Stimulated activated naive B cell treated with anti-CD40 and anti-IgM and Interleukin-4, amounts not matched to agents 10 μg/mL and 1 μg/mL and 100 μg/mL, for 72 hours (primary cell): ENCODE results near the gene SLC35F3.
"Not testable (repeated sequence)": the region's sequence is repeated elsewhere in the genome, so short reads cannot be mapped to it uniquely, and the experiment has no call there.

Experiments used
- ATAC-seq, 2 donors: fragments of 150-1000 bp; cut with Tn5 transposase; replicated peaks; 2 replicates each; pipeline ENCODE4 v1.10.0; 2021; ENCODE audit warnings: moderate library complexity in 1 of 2
- DNase-seq: peaks from one replicate; pipeline ENCODE4 v3.0.0; 2021
- H3K27ac Mint-ChIP-seq: one replicate; pipeline ENCODE4 v1.8.0; 2022; ENCODE audit warnings: mild to moderate bottlenecking, mixed read lengths
- H3K27me3 Mint-ChIP-seq, 2 donors: one replicate each; pipeline ENCODE4 v1.8.0; 2022; ENCODE audit warnings: mixed read lengths in 2 of 2
- H3K36me3 Mint-ChIP-seq, 2 donors: one replicate each; pipeline ENCODE4 v1.8.0; 2022; ENCODE audit warnings: mixed read lengths in 2 of 2, mild to moderate bottlenecking in 1 of 2
- H3K4me1 Mint-ChIP-seq, 2 donors: one replicate each; pipeline ENCODE4 v1.8.0; 2022; ENCODE audit warnings: mixed read lengths in 2 of 2, mild to moderate bottlenecking in 1 of 2
- H3K4me3 Mint-ChIP-seq, 2 donors: one replicate each; pipeline ENCODE4 v1.8.0; 2022; ENCODE audit warnings: mild to moderate bottlenecking in 2 of 2, mixed read lengths in 2 of 2, moderate library complexity in 1 of 2
- H3K9me3 Mint-ChIP-seq, 2 donors: one replicate each; pipeline ENCODE4 v1.8.0; 2022; ENCODE audit warnings: mixed read lengths in 2 of 2, mild to moderate bottlenecking in 1 of 2

The SLC35F3 gene

GRCh38 chr1:234176000-234176399, 271.5 kb downstream of the SLC35F3 start:
- DNase-seq (no peak), ATAC-seq (no peak)
- Mint-ChIP-seq H3K4me1 (peaks cover 0 to 4% of the 10 kb centered on the region in 2 donors), H3K4me3 (no peak overlapping the region), H3K27me3 (peaks cover 6 to 11% of the 10 kb centered on the region in 2 donors), H3K9me3 (peaks cover 8 to 10% of the 10 kb centered on the region in 2 donors), H3K36me3 (peaks cover 0 to 2% of the 10 kb centered on the region in 2 donors), H3K27ac (no peak overlapping the region)

DNA sequence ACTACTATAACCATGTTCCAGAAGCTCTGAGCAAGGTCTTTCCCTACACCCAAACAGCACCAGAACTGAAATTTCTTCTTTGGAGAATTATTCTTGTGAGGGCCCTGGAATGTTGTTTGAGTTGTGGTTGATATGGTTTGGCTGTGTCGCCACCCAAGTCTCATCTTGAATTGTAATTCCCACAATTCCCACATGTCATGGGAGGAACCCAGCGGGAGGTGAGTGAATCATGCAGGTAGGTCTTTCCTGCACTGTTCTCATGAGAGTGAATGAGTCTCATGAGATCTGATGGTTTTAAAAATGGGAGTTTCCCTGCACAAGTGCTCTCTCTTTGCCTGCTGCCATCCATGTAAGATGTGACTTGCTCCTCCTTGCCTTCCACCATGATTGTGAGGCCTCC, 272.4 kb downstream of the SLC35F3 start:
- ATAC-seq, H3K27ac Mint-ChIP-seq, H3K36me3 Mint-ChIP-seq, DNase-seq, H3K4me3 Mint-ChIP-seq, H3K4me1 Mint-ChIP-seq: not testable (repeated sequence)
- Mint-ChIP-seq H3K27me3 (peaks cover 9 to 19% of the 10 kb centered on the region in 2 donors), H3K9me3 (peaks cover 8 to 10% of the 10 kb centered on the region in 2 donors)

DNA sequence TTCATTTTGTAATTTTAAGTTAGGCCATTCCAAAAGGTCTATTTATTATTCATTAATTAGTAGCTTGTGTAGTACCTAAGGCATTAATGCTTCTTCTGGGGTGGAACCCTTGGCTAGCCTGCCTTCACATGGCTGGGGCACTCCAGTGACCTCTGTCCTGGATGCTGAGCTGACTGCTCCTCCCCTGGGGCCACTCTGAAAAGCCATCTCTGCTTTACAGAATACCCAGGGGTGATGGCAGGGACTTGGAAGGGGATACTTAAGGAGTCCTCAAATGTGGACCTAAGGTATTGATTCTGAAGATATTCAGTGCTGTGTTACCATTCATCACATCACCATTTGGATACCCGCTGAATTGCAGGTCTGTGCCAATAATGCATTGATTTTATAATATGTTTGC, 281.0 kb downstream of the SLC35F3 start:
- no peak overlapping the region for H3K4me3 Mint-ChIP-seq
- no peaks in the 10 kb centered on the region for H3K36me3 Mint-ChIP-seq
- peaks cover 33 to 40% of the 10 kb centered on the region in 2 donors for H3K27me3 Mint-ChIP-seq

GRCh38 chr1:234186037-234186688, 281.7 kb downstream of the SLC35F3 start:
- H3K36me3 Mint-ChIP-seq: no peaks in the 10 kb centered on the region
- H3K4me3 Mint-ChIP-seq: no peak overlapping the region
- ATAC-seq: no peak
- H3K27me3 Mint-ChIP-seq: peaks cover 33 to 40% of the 10 kb centered on the region in 2 donors
- peaks cover 5% of the 10 kb centered on the region in 2 donors for H3K4me1 Mint-ChIP-seq
- no peak overlapping the region for H3K27ac Mint-ChIP-seq
- DNase-seq: no peak
- peaks cover under 1 to 4% of the 10 kb centered on the region in 2 donors for H3K9me3 Mint-ChIP-seq

More for the DNA sequence above, 281.0 kb downstream of the SLC35F3 start:
- no peak for ATAC-seq
- no peak overlapping the region for H3K27ac Mint-ChIP-seq
- H3K9me3 Mint-ChIP-seq: peaks cover 0 to 2% of the 10 kb centered on the region in 2 donors
- no peak for DNase-seq
- H3K4me1 Mint-ChIP-seq: peaks cover 5% of the 10 kb centered on the region in 2 donors

DNA sequence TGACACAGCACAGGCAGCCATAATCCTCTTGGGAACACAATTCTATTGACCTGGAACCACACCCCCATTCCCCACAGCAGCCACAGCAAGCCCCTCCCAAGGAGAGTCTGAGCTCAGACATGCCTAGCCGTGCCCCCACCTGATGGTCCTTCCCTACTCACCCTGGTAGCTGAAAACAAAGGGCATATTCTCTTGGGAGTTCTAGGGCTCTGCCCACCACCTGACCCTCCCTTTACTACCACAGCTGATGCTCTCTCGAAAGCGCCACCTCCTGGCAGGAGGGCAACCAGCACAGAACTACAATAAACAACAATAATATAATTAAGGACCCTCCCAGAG, 283.9 kb downstream of the SLC35F3 start:
- Mint-ChIP-seq H3K4me3 (no peak overlapping the region), H3K4me1 (peaks cover 5% of the 10 kb centered on the region in 2 donors), H3K27ac (no peak overlapping the region), H3K9me3 (peaks cover 11 to 13% of the 10 kb centered on the region in 2 donors), H3K27me3 (peaks cover 42% of the 10 kb centered on the region in 2 donors), H3K36me3 (no peaks in the 10 kb centered on the region)
- ATAC-seq (peak; percentile 31 to 55), DNase-seq (peak; percentile 11)

- peaks cover 11 to 15% of the 10 kb centered on the region in 2 donors for H3K9me3 Mint-ChIP-seq
- DNase-seq (no peak), ATAC-seq (no peak)
- no peak overlapping the region for H3K4me3 Mint-ChIP-seq
- H3K4me1 Mint-ChIP-seq: peaks cover 0 to 11% of the 10 kb centered on the region in 2 donors
- no peak overlapping the region for H3K27ac Mint-ChIP-seq
- no peaks in the 10 kb centered on the region for H3K36me3 Mint-ChIP-seq
- H3K27me3 Mint-ChIP-seq: peaks cover 38 to 59% of the 10 kb centered on the region in 2 donors
Observed at GRCh38 chr1:234197839-234198238, 293.4 kb downstream of the SLC35F3 start.

GRCh38 chr1:234199476-234200127, 295.1 kb downstream of the SLC35F3 start:
- Mint-ChIP-seq H3K27me3 (peaks cover 30 to 51% of the 10 kb centered on the region in 2 donors), H3K9me3 (peaks cover 7% of the 10 kb centered on the region in 2 donors), H3K36me3 (no peaks in the 10 kb centered on the region), H3K4me3 (no peak overlapping the region), H3K4me1 (peaks cover 0 to 11% of the 10 kb centered on the region in 2 donors), H3K27ac (no peak overlapping the region)
- DNase-seq: no peak
- no peak for ATAC-seq

- DNase-seq (no peak), ATAC-seq (no peak)
- H3K36me3 Mint-ChIP-seq: no peaks in the 10 kb centered on the region
- H3K4me1 Mint-ChIP-seq: peaks cover 0 to 11% of the 10 kb centered on the region in 2 donors
- no peak overlapping the region for H3K27ac Mint-ChIP-seq
- peaks cover 23 to 46% of the 10 kb centered on the region in 2 donors for H3K27me3 Mint-ChIP-seq
- H3K9me3 Mint-ChIP-seq: peaks cover 7% of the 10 kb centered on the region in 2 donors
- H3K4me3 Mint-ChIP-seq: no peak overlapping the region
Observed at GRCh38 chr1:234200566-234200965, 296.1 kb downstream of the SLC35F3 start.

GRCh38 chr1:234201600-234201999, 297.1 kb downstream of the SLC35F3 start:
- no peak for ATAC-seq
- peaks cover 0 to 9% of the 10 kb centered on the region in 2 donors for H3K4me1 Mint-ChIP-seq

DNA sequence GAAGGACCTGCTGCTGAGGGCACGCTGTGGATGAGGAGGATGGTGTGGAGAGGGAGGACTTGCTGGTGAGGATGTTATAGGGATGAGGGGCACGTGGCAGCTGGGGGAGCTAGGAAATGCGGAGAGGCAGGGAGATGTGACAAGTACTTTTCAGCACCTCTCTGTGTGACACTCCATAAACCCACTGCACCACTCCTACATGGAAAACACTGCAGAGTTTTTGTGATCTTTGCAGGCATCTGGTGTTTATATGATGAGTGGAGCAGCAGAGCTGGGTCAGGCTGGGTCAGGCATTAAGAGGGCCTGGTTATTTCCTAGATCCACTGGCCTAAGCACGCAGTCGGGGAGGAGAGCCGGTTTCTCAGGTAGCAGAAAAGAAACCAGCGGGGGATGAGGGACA, 301.5 kb downstream of the SLC35F3 start:
- Mint-ChIP-seq H3K9me3 (peaks cover 3 to 4% of the 10 kb centered on the region in 2 donors), H3K27ac (no peak overlapping the region), H3K36me3 (no peaks in the 10 kb centered on the region), H3K4me3 (no peak overlapping the region), H3K27me3 (peaks cover 10 to 30% of the 10 kb centered on the region in 2 donors), H3K4me1 (no peaks in the 10 kb centered on the region)
- ATAC-seq (no peak), DNase-seq (no peak)

More at GRCh38 chr1:234201600-234201999, 297.1 kb downstream of the SLC35F3 start:
- Mint-ChIP-seq H3K27me3 (peaks cover 17 to 40% of the 10 kb centered on the region in 2 donors), H3K27ac (no peak overlapping the region), H3K36me3 (no peaks in the 10 kb centered on the region), H3K4me3 (no peak overlapping the region), H3K9me3 (peaks cover 0 to 7% of the 10 kb centered on the region in 2 donors)
- DNase-seq: no peak

- Mint-ChIP-seq H3K4me3 (no peak overlapping the region), H3K36me3 (no peaks in the 10 kb centered on the region), H3K4me1 (no peaks in the 10 kb centered on the region), H3K27me3 (peaks cover 17 to 29% of the 10 kb centered on the region in 2 donors), H3K27ac (no peak overlapping the region), H3K9me3 (peaks cover 3 to 4% of the 10 kb centered on the region in 2 donors)
- DNase-seq (no peak), ATAC-seq (no peak)
Observed at GRCh38 chr1:234206651-234207284, 302.3 kb downstream of the SLC35F3 start.

- no peak for ATAC-seq
- peaks cover 27 to 34% of the 10 kb centered on the region in 2 donors for H3K27me3 Mint-ChIP-seq
Observed at GRCh38 chr1:234208351-234208750, 303.9 kb downstream of the SLC35F3 start.

GRCh38 chr1:234208791-234209190, 304.3 kb downstream of the SLC35F3 start:
- Mint-ChIP-seq H3K27ac (no peak overlapping the region), H3K27me3 (peaks cover 30 to 38% of the 10 kb centered on the region in 2 donors), H3K4me3 (no peak overlapping the region), H3K9me3 (peaks cover 3 to 4% of the 10 kb centered on the region in 2 donors), H3K36me3 (no peaks in the 10 kb centered on the region), H3K4me1 (peaks cover under 1 to 7% of the 10 kb centered on the region in 2 donors)
- DNase-seq (no peak), ATAC-seq (no peak)

More at GRCh38 chr1:234208351-234208750, 303.9 kb downstream of the SLC35F3 start:
- Mint-ChIP-seq H3K27ac (no peak overlapping the region), H3K4me3 (no peak overlapping the region), H3K36me3 (no peaks in the 10 kb centered on the region), H3K4me1 (peaks cover 0 to 5% of the 10 kb centered on the region in 2 donors), H3K9me3 (peaks cover 3 to 4% of the 10 kb centered on the region in 2 donors)
- no peak for DNase-seq

DNA sequence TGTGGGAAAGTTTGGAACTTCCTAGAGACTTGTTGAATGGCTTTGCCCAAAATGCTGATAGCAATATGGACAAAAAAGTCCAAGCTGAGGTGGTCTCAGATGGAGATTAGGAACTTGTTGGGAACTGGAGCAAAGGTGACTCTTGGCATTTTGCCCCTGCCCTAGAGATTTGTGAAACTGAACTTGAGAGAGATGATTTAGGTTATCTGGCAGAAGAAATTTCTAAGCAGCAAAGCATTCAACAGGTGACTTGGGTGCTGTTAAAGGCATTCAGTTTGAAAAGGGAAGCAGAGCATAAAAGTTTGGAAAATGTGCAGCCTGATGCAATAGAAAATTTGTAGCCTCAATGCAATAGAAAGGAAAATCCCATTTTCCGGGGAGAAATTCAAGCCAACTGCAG, 306.0 kb downstream of the SLC35F3 start:
- H3K9me3 Mint-ChIP-seq, H3K27ac Mint-ChIP-seq, DNase-seq, H3K36me3 Mint-ChIP-seq, ATAC-seq, H3K4me3 Mint-ChIP-seq: not testable (repeated sequence)
- peaks cover 34 to 51% of the 10 kb centered on the region in 2 donors for H3K27me3 Mint-ChIP-seq
- peaks cover 6 to 10% of the 10 kb centered on the region in 2 donors for H3K4me1 Mint-ChIP-seq
